ENCODE data around the gene AATK.

Gene AATK

GRCh38 chr17:81190591-81190990 lies 24.6 kb upstream of the AATK start:
- no peak overlapping the region for H3K27ac ChIP-seq (ENCODE audit: poor library complexity, severe bottlenecking)
- DNase-seq (ENCODE audit: low spot score): no peak
- TF ChIP-seq CTCF (IDR thresholded peaks at IDR 0.05; ENCODE audit: poor library complexity, severe bottlenecking): no peak
- H3K36me3 ChIP-seq (ENCODE audit: low read depth): no peaks in the 10 kb centered on the region; the same call in 1 of the 2 replicates
- H3K27me3 ChIP-seq (ENCODE audit: insufficient read depth, poor library complexity, severe bottlenecking): no peaks in the 10 kb centered on the region
- H3K4me3 ChIP-seq (ENCODE audit: severe bottlenecking): no peak overlapping the region
- no peak for ATAC-seq (ENCODE audit: low read depth)
- no peaks in the 10 kb centered on the region for H3K9me3 ChIP-seq (ENCODE audit: severe bottlenecking)
- H3K4me1 ChIP-seq (ENCODE audit: insufficient read depth, poor library complexity, severe bottlenecking): no peaks in the 10 kb centered on the region

GRCh38 chr17:81189670-81190530 lies 23.9 kb upstream of the AATK start:
- peak; percentile 28; the same call in 2 of the 3 replicates for ATAC-seq (ENCODE audit: low read depth)
- Histone ChIP-seq H3K36me3 (ENCODE audit: low read depth) (no peaks in the 10 kb centered on the region; the same call in 1 of the 2 replicates), H3K4me3 (ENCODE audit: severe bottlenecking) (no peak overlapping the region), H3K27ac (ENCODE audit: poor library complexity, severe bottlenecking) (no peak overlapping the region), H3K27me3 (ENCODE audit: insufficient read depth, poor library complexity, severe bottlenecking) (peaks cover 1% of the 10 kb centered on the region), H3K4me1 (ENCODE audit: insufficient read depth, poor library complexity, severe bottlenecking) (no peaks in the 10 kb centered on the region), H3K9me3 (ENCODE audit: severe bottlenecking) (no peaks in the 10 kb centered on the region)
- peak; percentile 7 for TF ChIP-seq CTCF (IDR thresholded peaks at IDR 0.05; ENCODE audit: poor library complexity, severe bottlenecking)
- DNase-seq (ENCODE audit: low spot score): no peak

- ATAC-seq (ENCODE audit: low read depth) (no peak), DNase-seq (ENCODE audit: low spot score) (no peak)
- Histone ChIP-seq H3K4me1 (ENCODE audit: insufficient read depth, poor library complexity, severe bottlenecking) (no peaks in the 10 kb centered on the region), H3K36me3 (ENCODE audit: low read depth) (no peaks in the 10 kb centered on the region; the same call in 1 of the 2 replicates), H3K27me3 (ENCODE audit: insufficient read depth, poor library complexity, severe bottlenecking) (peaks cover 9% of the 10 kb centered on the region), H3K4me3 (ENCODE audit: severe bottlenecking) (no peak overlapping the region), H3K27ac (ENCODE audit: poor library complexity, severe bottlenecking) (no peak overlapping the region), H3K9me3 (ENCODE audit: severe bottlenecking) (no peaks in the 10 kb centered on the region)
- TF ChIP-seq CTCF (IDR thresholded peaks at IDR 0.05; ENCODE audit: poor library complexity, severe bottlenecking): no peak
Observed at GRCh38 chr17:81189016-81189415, 23.0 kb upstream of the AATK start.

GRCh38 chr17:81188491-81188840 lies 22.4 kb upstream of the AATK start:
- Histone ChIP-seq H3K36me3 (ENCODE audit: low read depth) (no peaks in the 10 kb centered on the region; the same call in 1 of the 2 replicates), H3K27me3 (ENCODE audit: insufficient read depth, poor library complexity, severe bottlenecking) (peaks cover 9% of the 10 kb centered on the region), H3K27ac (ENCODE audit: poor library complexity, severe bottlenecking) (no peak overlapping the region), H3K4me1 (ENCODE audit: insufficient read depth, poor library complexity, severe bottlenecking) (no peaks in the 10 kb centered on the region), H3K4me3 (ENCODE audit: severe bottlenecking) (no peak overlapping the region), H3K9me3 (ENCODE audit: severe bottlenecking) (no peaks in the 10 kb centered on the region)
- ATAC-seq (ENCODE audit: low read depth) (no peak), DNase-seq (ENCODE audit: low spot score) (no peak)
- no peak for TF ChIP-seq CTCF (IDR thresholded peaks at IDR 0.05; ENCODE audit: poor library complexity, severe bottlenecking)
